Stimulated activated CD8-positive, alpha-beta memory T cell treated with anti-CD3 and anti-CD28 coated beads, Interleukin-12 subunit alpha, Interleukin-12 subunit beta, amount 100 ng/mL, for 24 hours (primary cell): ENCODE data around the gene ZNF337.
"Not testable (repeated sequence)": the region's sequence is repeated elsewhere in the genome, so short reads cannot be mapped to it uniquely, and the experiment has no call there.

Experiments used
- DNase-seq: peaks from one replicate; pipeline ENCODE4 v3.0.0-alpha.2; 2020; ENCODE audit errors: extremely low read depth

The ZNF337 gene

GRCh38 chr20:25696371-25697131 lies at the start of gene ZNF337:
Gene ZNF337, minus strand, starts transcription at chr20:25696853. Its CDS starts 10,436 bp downstream, at chr20:25686417.
- peak; percentile 87 for DNase-seq

GRCh38 chr20:25745738-25746137 lies 49.1 kb upstream of the ZNF337 start:
- DNase-seq = no peak

GRCh38 chr20:25745100-25745499 lies 48.4 kb upstream of the ZNF337 start:
- DNase-seq = no peak

- DNase-seq = no peak
Observed at GRCh38 chr20:25744261-25744660, 47.6 kb upstream of the ZNF337 start.

GRCh38 chr20:25741088-25741487 lies 44.4 kb upstream of the ZNF337 start:
- DNase-seq = no peak

- no peak for DNase-seq
Observed at GRCh38 chr20:25739615-25740320, 43.1 kb upstream of the ZNF337 start.

GRCh38 chr20:25738198-25738597 lies 41.5 kb upstream of the ZNF337 start:
- DNase-seq = no peak

GRCh38 chr20:25733903-25734302 lies 37.2 kb upstream of the ZNF337 start:
- no peak for DNase-seq

- no peak for DNase-seq
Observed at GRCh38 chr20:25730862-25731261, 34.2 kb upstream of the ZNF337 start.

GRCh38 chr20:25726357-25726756 lies 29.7 kb upstream of the ZNF337 start:
- DNase-seq = no peak

GRCh38 chr20:25725639-25726038 lies 29.0 kb upstream of the ZNF337 start:
- DNase-seq = no peak

- no peak for DNase-seq
Observed at GRCh38 chr20:25723975-25724374, 27.3 kb upstream of the ZNF337 start.

GRCh38 chr20:25720285-25720684 lies 23.6 kb upstream of the ZNF337 start:
- no peak for DNase-seq

GRCh38 chr20:25718896-25719809 lies 22.5 kb upstream of the ZNF337 start:
- not testable (repeated sequence) for DNase-seq

- no peak for DNase-seq
Observed at GRCh38 chr20:25707695-25708094, 11.0 kb upstream of the ZNF337 start.

- no peak for DNase-seq
Observed at GRCh38 chr20:25706793-25707192, 10.1 kb upstream of the ZNF337 start.

- DNase-seq = no peak
Observed at GRCh38 chr20:25705830-25706351, 9.2 kb upstream of the ZNF337 start.

GRCh38 chr20:25704303-25704702 lies 7.7 kb upstream of the ZNF337 start:
- not testable (repeated sequence) for DNase-seq

- not testable (repeated sequence) for DNase-seq
Observed at GRCh38 chr20:25700835-25701234, 4.2 kb upstream of the ZNF337 start.

- DNase-seq = no peak
Observed at GRCh38 chr20:25699914-25700313, 3.3 kb upstream of the ZNF337 start.

- no peak for DNase-seq
Observed at GRCh38 chr20:25697132-25697446, 436 bp upstream of the ZNF337 start.
